Peyer's patch (tissue), 4 donors: ENCODE data around the gene SPIRE2. TPM values are rescaled to one million over a fixed set of nuclear protein-coding genes. Genes with fewer than 3 reads are reported as not detected.
A peak's percentile ranks its signal among the peaks of the same experiment; 100 is the strongest.

Experiments used
- DNase-seq, 3 donors: peaks; one replicate each; pipeline ENCODE4 v3.0.0-alpha.2; 2017 to 2019
- H3K27ac ChIP-seq, 4 donors: fragments of 200-600 bp; sonication (generic); one replicate each; pipeline ENCODE4 v1.5.1; 2016 to 2019
- H3K27me3 ChIP-seq, 2 donors: fragments of 200-600 bp; sonication (generic); one replicate each; pipeline ENCODE4 v1.5.1; 2019
- H3K36me3 ChIP-seq, 3 donors: fragments of 200-600 bp; sonication (generic); one replicate each; pipeline ENCODE4 v1.5.1; 2016 to 2019
- H3K4me1 ChIP-seq, 4 donors: fragments of 200-600 bp; sonication (generic); one replicate each; pipeline ENCODE4 v1.5.1; 2016 to 2019
- H3K4me3 ChIP-seq, 4 donors: fragments of 200-600 bp; sonication (generic); 1 replicate in 3 of 4; 2 replicates in 1 of 4; pipeline ENCODE4 v1.5.1; 2016 to 2019; ENCODE audit warnings: mild to moderate bottlenecking in 1 of 4
- H3K9me3 ChIP-seq, 4 donors: fragments of 200-600 bp; sonication (generic); one replicate each; pipeline ENCODE4 v1.5.1; 2016 to 2019; ENCODE audit warnings: mild to moderate bottlenecking in 1 of 4
- POLR2A ChIP-seq, 2 donors: fragments of 450-650 bp; IDR thresholded peaks; one replicate each; pipeline ENCODE4 v1.5.1; 2017; ENCODE audit warnings: antibody characterized with exemption in 2 of 2, mild to moderate bottlenecking in 2 of 2, moderate library complexity in 2 of 2
- total RNA-seq, 4 donors: library from RNA; depleted of rRNA; stranded (reverse); fragments of >200 nt; gene quantifications; one replicate each; pipeline ENCODE4 v1.1.0, GENCODE V29; 2016
- TF ChIP-seq, protein P1 (sequence below), 6 experiments: fragments of 450-650 bp in 4 of 6; fragments of 200-600 bp in 2 of 6; sonication (generic) in 1 of 6; IDR thresholded peaks; one replicate each; pipeline ENCODE4 v1.5.1; 2017 to 2019; ENCODE audit warnings: antibody characterized with exemption in 6 of 6, mild to moderate bottlenecking in 3 of 6, moderate library complexity in 1 of 6

The SPIRE2 gene
- total RNA-seq, 4 donors from 2014 or later: 45.5 to 147 (median 111) TPM

GRCh38 chr16:89867918-89868317 is 39.6 kb downstream of the SPIRE2 start:
- no peak overlapping the region for H3K4me3 ChIP-seq
- peaks cover 0 to 5% (median 0%) of the 10 kb centered on the region in 4 donors for H3K9me3 ChIP-seq
- H3K27me3 ChIP-seq: no peaks in the 10 kb centered on the region
- TF ChIP-seq, protein P1, sequence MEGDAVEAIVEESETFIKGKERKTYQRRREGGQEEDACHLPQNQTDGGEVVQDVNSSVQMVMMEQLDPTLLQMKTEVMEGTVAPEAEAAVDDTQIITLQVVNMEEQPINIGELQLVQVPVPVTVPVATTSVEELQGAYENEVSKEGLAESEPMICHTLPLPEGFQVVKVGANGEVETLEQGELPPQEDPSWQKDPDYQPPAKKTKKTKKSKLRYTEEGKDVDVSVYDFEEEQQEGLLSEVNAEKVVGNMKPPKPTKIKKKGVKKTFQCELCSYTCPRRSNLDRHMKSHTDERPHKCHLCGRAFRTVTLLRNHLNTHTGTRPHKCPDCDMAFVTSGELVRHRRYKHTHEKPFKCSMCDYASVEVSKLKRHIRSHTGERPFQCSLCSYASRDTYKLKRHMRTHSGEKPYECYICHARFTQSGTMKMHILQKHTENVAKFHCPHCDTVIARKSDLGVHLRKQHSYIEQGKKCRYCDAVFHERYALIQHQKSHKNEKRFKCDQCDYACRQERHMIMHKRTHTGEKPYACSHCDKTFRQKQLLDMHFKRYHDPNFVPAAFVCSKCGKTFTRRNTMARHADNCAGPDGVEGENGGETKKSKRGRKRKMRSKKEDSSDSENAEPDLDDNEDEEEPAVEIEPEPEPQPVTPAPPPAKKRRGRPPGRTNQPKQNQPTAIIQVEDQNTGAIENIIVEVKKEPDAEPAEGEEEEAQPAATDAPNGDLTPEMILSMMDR (IDR thresholded peaks at IDR 0.05): no peak
- no peak for TF ChIP-seq POLR2A (IDR thresholded peaks at IDR 0.05)
- no peak overlapping the region for H3K27ac ChIP-seq
- no peak for DNase-seq
- peaks cover 0 to 24% (median 12%) of the 10 kb centered on the region in 4 donors for H3K4me1 ChIP-seq
- H3K36me3 ChIP-seq: peaks cover 0 to 26% (median 0%) of the 10 kb centered on the region in 3 donors

GRCh38 chr16:89869911-89870310 is 41.6 kb downstream of the SPIRE2 start:
- peaks cover 0 to 21% (median 0%) of the 10 kb centered on the region in 3 donors for H3K36me3 ChIP-seq
- H3K4me1 ChIP-seq: peaks cover 0 to 15% (median 2%) of the 10 kb centered on the region in 4 donors
- TF ChIP-seq, protein P1 (IDR thresholded peaks at IDR 0.05): no peak
- TF ChIP-seq POLR2A (IDR thresholded peaks at IDR 0.05): no peak

GRCh38 chr16:89870440-89870839 is 42.2 kb downstream of the SPIRE2 start:
- H3K4me3 ChIP-seq: no peak overlapping the region
- H3K27me3 ChIP-seq: no peaks in the 10 kb centered on the region
- peaks cover 0 to 18% (median 2%) of the 10 kb centered on the region in 4 donors for H3K4me1 ChIP-seq
- TF ChIP-seq, protein P1 (IDR thresholded peaks at IDR 0.05): no peak
- no peak for TF ChIP-seq POLR2A (IDR thresholded peaks at IDR 0.05)
- H3K27ac ChIP-seq: no peak overlapping the region
- peaks cover 0 to 5% (median 0%) of the 10 kb centered on the region in 4 donors for H3K9me3 ChIP-seq
- DNase-seq: no peak
- peaks cover 0 to 23% (median 0%) of the 10 kb centered on the region in 3 donors for H3K36me3 ChIP-seq

More at GRCh38 chr16:89869911-89870310, 41.6 kb downstream of the SPIRE2 start:
- Histone ChIP-seq H3K27ac (no peak overlapping the region), H3K27me3 (no peaks in the 10 kb centered on the region), H3K4me3 (no peak overlapping the region), H3K9me3 (peaks cover 0 to 5% (median 0%) of the 10 kb centered on the region in 4 donors)
- DNase-seq: no peak

- peaks cover 0 to 20% (median 0%) of the 10 kb centered on the region in 3 donors for H3K36me3 ChIP-seq
- peaks cover 0 to 5% (median 0%) of the 10 kb centered on the region in 4 donors for H3K9me3 ChIP-seq
- H3K4me1 ChIP-seq: peaks cover 0 to 18% (median 2%) of the 10 kb centered on the region in 4 donors
- H3K27me3 ChIP-seq: no peaks in the 10 kb centered on the region
- DNase-seq: no peak
- peak overlapping the region in 1 of 4 donors; percentile 100 for H3K27ac ChIP-seq
- TF ChIP-seq POLR2A (IDR thresholded peaks at IDR 0.05): no peak
- TF ChIP-seq, protein P1 (IDR thresholded peaks at IDR 0.05): no peak
- no peak overlapping the region for H3K4me3 ChIP-seq
These were observed 43.6 kb downstream of the SPIRE2 start for GRCh38 chr16:89871895-89872294.

DNA sequence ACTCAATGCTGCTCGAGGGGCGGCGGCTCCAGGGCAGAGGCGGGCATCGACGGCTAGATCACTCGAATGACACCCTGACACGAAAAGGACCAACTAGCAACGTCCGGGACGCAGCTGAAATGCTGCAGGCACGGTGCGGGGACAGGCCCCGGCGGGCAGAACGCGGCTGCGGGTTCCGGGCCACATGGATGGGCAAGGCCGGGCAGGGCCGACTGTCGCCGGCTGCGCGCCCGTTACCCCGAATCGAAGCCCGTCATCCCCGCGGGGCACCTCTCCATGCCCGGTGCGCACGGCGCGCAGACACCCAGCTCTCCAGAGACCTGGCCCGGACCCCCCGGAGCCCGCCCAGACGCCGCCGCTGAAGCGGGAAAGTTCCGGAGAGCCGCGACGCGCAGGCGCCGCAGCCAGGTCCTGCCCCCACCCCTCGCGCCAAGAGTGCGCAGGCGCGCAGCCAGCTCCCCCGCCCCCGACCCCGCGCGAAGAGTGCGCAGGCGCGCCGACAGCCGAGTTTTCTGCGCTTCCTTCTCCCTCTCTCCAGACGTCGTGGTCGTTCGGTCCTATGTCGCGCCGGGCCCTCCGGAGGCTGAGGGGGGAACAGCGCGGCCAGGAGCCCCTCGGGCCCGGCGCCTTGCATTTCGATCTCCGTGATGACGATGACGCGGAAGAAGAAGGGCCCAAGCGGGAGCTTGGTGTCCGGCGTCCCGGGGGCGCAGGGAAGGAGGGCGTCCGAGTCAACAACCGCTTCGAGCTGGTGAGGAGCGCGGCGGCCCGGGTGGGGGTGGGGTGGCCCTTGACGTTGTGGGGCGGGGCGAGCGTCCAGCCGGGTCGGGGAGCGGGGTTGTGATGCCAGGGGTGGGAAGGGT is 45.1 kb downstream of the SPIRE2 start, which contains the start of gene TCF25:
TSS of gene TCF25 (plus strand) at position 484 of the 863 bp plus-strand sequence. CDS start at position 560, 76 bp downstream.
- no peaks in the 10 kb centered on the region for H3K27me3 ChIP-seq
- H3K4me1 ChIP-seq: peaks cover 0 to 18% (median 2%) of the 10 kb centered on the region in 4 donors
- H3K9me3 ChIP-seq: no peaks in the 10 kb centered on the region
- peak; percentile 71 to 93 (median 89) for DNase-seq
- H3K4me3 ChIP-seq: peak within 1 kb of the TSS; percentile 62 to 96 (median 90)
- H3K36me3 ChIP-seq: peaks cover 0 to 13% (median 0%) of the 10 kb centered on the region in 3 donors
- H3K27ac ChIP-seq: peak within 1 kb of the TSS; percentile 96 to 100 (median 100)
- peak; percentile 72 to 85 for TF ChIP-seq POLR2A (IDR thresholded peaks at IDR 0.05)
- TF ChIP-seq, protein P1 (IDR thresholded peaks at IDR 0.05): peak in 2 of 6 experiments; percentile 2
